K562 (cell line): Measurements from ENCODE around the gene ZDHHC3. TPM values are rescaled to one million over a fixed set of nuclear protein-coding genes. Genes with fewer than 3 reads are reported as not detected.

Experiments
- ARHGAP35 ChIP-seq: fragments of 450-650 bp; IDR thresholded peaks from 2 replicates; pipeline ENCODE4 v1.6.1; 2018; ENCODE audit not compliant: partially characterized antibody
- CC2D1A ChIP-seq: fragments of 450-650 bp; IDR thresholded peaks from 2 replicates; pipeline ENCODE4 v1.6.1; 2017; ENCODE audit warnings: mild to moderate bottlenecking
- ETV5 ChIP-seq: sonication (generic); formaldehyde crosslinking; IDR thresholded peaks from 2 replicates; pipeline ENCODE4 v1.4.0; 2020; ENCODE audit warnings: low read depth, mild to moderate bottlenecking, missing genetic modification reagents
- HMG20B ChIP-seq: fragments of 250-450 bp; sonication (Bioruptor Pico); IDR thresholded peaks from 2 replicates; pipeline ENCODE4 v1.5.0; 2021; ENCODE audit warnings: mild to moderate bottlenecking
- IRF2 ChIP-seq: sonication (generic); formaldehyde crosslinking; IDR thresholded peaks from 2 replicates; pipeline ENCODE4 v1.8.1; 2022; ENCODE audit warnings: mild to moderate bottlenecking, missing genetic modification reagents
- KLF1 ChIP-seq: fragments of 450-650 bp; IDR thresholded peaks from 2 replicates; pipeline ENCODE4 v1.6.1; 2016; ENCODE audit warnings: missing genetic modification characterization, missing compliant biosample characterization
- NFIX ChIP-seq: fragments of 250-450 bp; sonication (Bioruptor Pico); IDR thresholded peaks from 2 replicates; pipeline ENCODE4 v1.4.0; 2020; ENCODE audit warnings: low read depth, mild to moderate bottlenecking, moderate library complexity
- NR3C1 ChIP-seq: sonication (generic); formaldehyde crosslinking; IDR thresholded peaks from 2 replicates; pipeline ENCODE4 v1.8.1; 2022; ENCODE audit warnings: missing genetic modification reagents
- PRPF4 ChIP-seq: fragments of 200-400 bp; formaldehyde crosslinking; IDR thresholded peaks from one replicate; pipeline ENCODE4 v1.6.1; 2017; ENCODE audit warnings: low read length, low read depth, mild to moderate bottlenecking; ENCODE audit not compliant: insufficient read depth, poor library complexity, severe bottlenecking
- RBBP5 ChIP-seq: fragments of 200-600 bp; sonication (generic); IDR thresholded peaks from 2 replicates; pipeline ENCODE4 v1.6.1; 2012; ENCODE audit warnings: borderline replicate concordance, mild to moderate bottlenecking, low read length, control low read depth, inconsistent platforms; ENCODE audit not compliant: insufficient read depth, poor library complexity, severe bottlenecking
- RBM17 ChIP-seq: fragments of 200-400 bp; formaldehyde crosslinking; IDR thresholded peaks from 2 replicates; pipeline ENCODE4 v1.6.1; 2017; ENCODE audit warnings: low read depth, mild to moderate bottlenecking, low read length, borderline replicate concordance
- SMAD3 ChIP-seq: fragments of 450-650 bp; formaldehyde crosslinking; conservative IDR thresholded peaks from 2 replicates; pipeline ENCODE4 v1.4.0; 2020; ENCODE audit warnings: mild to moderate bottlenecking
- SRSF9 ChIP-seq: fragments of 200-400 bp; formaldehyde crosslinking; IDR thresholded peaks from 2 replicates; pipeline ENCODE4 v1.6.1; 2017; ENCODE audit warnings: low read depth, low read length, borderline replicate concordance
- TGIF2 ChIP-seq: sonication (generic); formaldehyde crosslinking; IDR thresholded peaks from 2 replicates; pipeline ENCODE4 v1.8.1; 2022; ENCODE audit warnings: mild to moderate bottlenecking, missing genetic modification reagents, moderate library complexity
- ZNF184 ChIP-seq: sonication (generic); formaldehyde crosslinking; IDR thresholded peaks from 2 replicates; pipeline ENCODE4 v1.5.0; 2020; ENCODE audit warnings: missing genetic modification reagents
- ZNF24 ChIP-seq: fragments of 450-650 bp; IDR thresholded peaks from 2 replicates; pipeline ENCODE4 v1.6.1; 2016
- ZNF436 ChIP-seq: fragments of 250-450, 450-650 bp; sonication (Bioruptor Pico); formaldehyde crosslinking; IDR thresholded peaks from 2 replicates; pipeline ENCODE4 v1.7.0; 2020; ENCODE audit warnings: mild to moderate bottlenecking
- ZNF584 ChIP-seq: fragments of 200-800 bp; sonication (Bioruptor generic); IDR thresholded peaks from 2 replicates; pipeline ENCODE4 v1.6.1; 2016; ENCODE audit warnings: low read depth, mild to moderate bottlenecking, missing genetic modification characterization, missing compliant biosample characterization
- ZNF785 ChIP-seq: fragments of 250-450 bp; sonication (Bioruptor Pico); IDR thresholded peaks from 2 replicates; pipeline ENCODE4 v1.4.0; 2020; ENCODE audit warnings: mild to moderate bottlenecking
- polyA plus RNA-seq, 8 experiments: library from polyadenylated mRNA; depleted of rRNA in 4 of 8; stranded (reverse) in 5 of 8; unstranded in 3 of 8; fragments of >200 nt; fragmentation: Nextera tagmentation in 2 of 8; fragmentation: Illumina TruSeq in 1 of 8; extraction: Ambion mirVana in 2 of 8; extraction: Trizol in 1 of 8; gene quantifications; 2 replicates each; pipeline versions ENCODE4 v1.2.1 to v1.2.3, GENCODE V29; 2011 to 2014; ENCODE audit warnings: inconsistent platforms in 1 of 8, missing spikeins in 1 of 8
- total RNA-seq, 7 experiments: library from RNA; depleted of rRNA in 6 of 7; stranded (reverse); fragments of >200 nt in 6 of 7; fragmentation: Illumina TruSeq in 2 of 7; extraction: Trizol in 2 of 7; gene quantifications; 2 replicates each; pipeline versions ENCODE4 v1.2.1 to v1.2.3, GENCODE V29; 2011 to 2021; ENCODE audit warnings: low replicate concordance in 1 of 7
- TF ChIP-seq, protein P1 (sequence below): fragments of 450-650 bp; IDR thresholded peaks from 2 replicates; pipeline ENCODE4 v1.6.1; 2016; ENCODE audit warnings: missing biosample characterization, missing genetic modification characterization
- TF ChIP-seq, protein P2 (sequence below): fragments of 450-650 bp; formaldehyde crosslinking; IDR thresholded peaks from 2 replicates; pipeline ENCODE4 v1.4.0; 2022; ENCODE audit warnings: mild to moderate bottlenecking, moderate library complexity
- TF ChIP-seq, protein P3 (sequence below): fragments of 450-650 bp; formaldehyde crosslinking; IDR thresholded peaks from 2 replicates; pipeline ENCODE4 v1.4.0; 2022; ENCODE audit warnings: missing genetic modification characterization

ZDHHC3 gene
- total and polyA plus RNA-seq, 9 of the 15 experiments (the other 6 are each of a cell fraction or from before 2014, with no cell fraction given), result 10.3 to 120 (median 67.2) TPM

- TF ChIP-seq ZNF584 (CRISPR knock-in tag) (no peak), PRPF4 (no peak), SRSF9 (no peak), RBM17 (no peak), TGIF2 (CRISPR knock-in tag) (no peak), NR3C1 (CRISPR knock-in tag) (no peak), CC2D1A (0 out of 2 replicates have a peak, but pooled peaks have one; percentile 40), RBBP5 (peak; percentile 98), IRF2 (CRISPR knock-in tag) (no peak), KLF1 (tag) (no peak), ZNF184 (CRISPR knock-in tag) (no peak), ARHGAP35 (no peak), ETV5 (CRISPR knock-in tag) (no peak), HMG20B (CRISPR knock-in tag) (no peak), NFIX (CRISPR knock-in tag) (no peak), ZNF785 (CRISPR knock-in tag) (no peak), ZNF24 (no peak), SMAD3 (no peak), ZNF436 (CRISPR knock-in tag) (no peak)
- TF ChIP-seq, protein P1, sequence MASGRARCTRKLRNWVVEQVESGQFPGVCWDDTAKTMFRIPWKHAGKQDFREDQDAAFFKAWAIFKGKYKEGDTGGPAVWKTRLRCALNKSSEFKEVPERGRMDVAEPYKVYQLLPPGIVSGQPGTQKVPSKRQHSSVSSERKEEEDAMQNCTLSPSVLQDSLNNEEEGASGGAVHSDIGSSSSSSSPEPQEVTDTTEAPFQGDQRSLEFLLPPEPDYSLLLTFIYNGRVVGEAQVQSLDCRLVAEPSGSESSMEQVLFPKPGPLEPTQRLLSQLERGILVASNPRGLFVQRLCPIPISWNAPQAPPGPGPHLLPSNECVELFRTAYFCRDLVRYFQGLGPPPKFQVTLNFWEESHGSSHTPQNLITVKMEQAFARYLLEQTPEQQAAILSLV (tag), result no peak
- TF ChIP-seq, protein P2, sequence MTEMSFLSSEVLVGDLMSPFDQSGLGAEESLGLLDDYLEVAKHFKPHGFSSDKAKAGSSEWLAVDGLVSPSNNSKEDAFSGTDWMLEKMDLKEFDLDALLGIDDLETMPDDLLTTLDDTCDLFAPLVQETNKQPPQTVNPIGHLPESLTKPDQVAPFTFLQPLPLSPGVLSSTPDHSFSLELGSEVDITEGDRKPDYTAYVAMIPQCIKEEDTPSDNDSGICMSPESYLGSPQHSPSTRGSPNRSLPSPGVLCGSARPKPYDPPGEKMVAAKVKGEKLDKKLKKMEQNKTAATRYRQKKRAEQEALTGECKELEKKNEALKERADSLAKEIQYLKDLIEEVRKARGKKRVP, result no peak
- TF ChIP-seq, protein P3, sequence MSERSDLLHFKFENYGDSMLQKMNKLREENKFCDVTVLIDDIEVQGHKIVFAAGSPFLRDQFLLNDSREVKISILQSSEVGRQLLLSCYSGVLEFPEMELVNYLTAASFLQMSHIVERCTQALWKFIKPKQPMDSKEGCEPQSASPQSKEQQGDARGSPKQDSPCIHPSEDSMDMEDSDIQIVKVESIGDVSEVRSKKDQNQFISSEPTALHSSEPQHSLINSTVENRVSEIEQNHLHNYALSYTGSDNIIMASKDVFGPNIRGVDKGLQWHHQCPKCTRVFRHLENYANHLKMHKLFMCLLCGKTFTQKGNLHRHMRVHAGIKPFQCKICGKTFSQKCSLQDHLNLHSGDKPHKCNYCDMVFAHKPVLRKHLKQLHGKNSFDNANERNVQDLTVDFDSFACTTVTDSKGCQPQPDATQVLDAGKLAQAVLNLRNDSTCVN (CRISPR knock-in tag), result no peak
Observed at GRCh38 chr3:44976002-44976815, at the start of gene ZDHHC3, which contains the start of gene EXOSC7 (continued).
